K562 (cell line): ENCODE data around the gene OLFML1. TPM values are rescaled to one million over a fixed set of nuclear protein-coding genes. Genes with fewer than 3 reads are reported as not detected.

ENCODE experiments used
- ETV6 ChIP-seq, 3 experiments: fragments of 150-350 bp in 1 of 3; sonication (generic) in 1 of 3; formaldehyde crosslinking in 1 of 3; IDR thresholded peaks; 2 replicates each; pipeline versions ENCODE4 v1.6.1 to v1.8.0; 2014 to 2022; ENCODE audit warnings: borderline replicate concordance in 2 of 3, low read depth in 2 of 3, antibody characterized with exemption in 1 of 3, low read length in 1 of 3, mild to moderate bottlenecking in 1 of 3, missing genetic modification reagents in 1 of 3
- OTX1 ChIP-seq: fragments of 450-650 bp; formaldehyde crosslinking; IDR thresholded peaks from 2 replicates; pipeline ENCODE4 v1.4.0; 2022; ENCODE audit warnings: mild to moderate bottlenecking
- PCBP1 ChIP-seq: fragments of 200-400 bp; formaldehyde crosslinking; IDR thresholded peaks from 2 replicates; pipeline ENCODE4 v1.6.1; 2018; ENCODE audit warnings: mild to moderate bottlenecking, low read depth, low read length; ENCODE audit not compliant: poor library complexity, severe bottlenecking
- PTRF ChIP-seq: fragments of 450-650 bp; IDR thresholded peaks from 2 replicates; pipeline ENCODE4 v1.6.1; 2016; ENCODE audit warnings: mild to moderate bottlenecking, missing genetic modification characterization, missing compliant biosample characterization
- RBFOX2 ChIP-seq: fragments of 200-400 bp; formaldehyde crosslinking; IDR thresholded peaks from 2 replicates; pipeline ENCODE4 v1.6.1; 2017; ENCODE audit warnings: low read depth, mild to moderate bottlenecking, low read length, moderate library complexity
- TAL1 ChIP-seq: fragments of 450-650 bp; IDR thresholded peaks from 2 replicates; pipeline ENCODE4 v1.6.1; 2016; ENCODE audit warnings: mild to moderate bottlenecking
- ZNF511 ChIP-seq: sonication (generic); formaldehyde crosslinking; IDR thresholded peaks from 2 replicates; pipeline ENCODE4 v1.8.0; 2022; ENCODE audit warnings: mild to moderate bottlenecking, missing genetic modification reagents
- ZNF707 ChIP-seq: fragments of 250-450 bp; sonication (Bioruptor Pico); conservative IDR thresholded peaks from 2 replicates; pipeline ENCODE4 v1.8.0; 2022; ENCODE audit warnings: inconsistent platforms, mild to moderate bottlenecking, moderate library complexity
- polyA plus RNA-seq, 8 experiments: library from polyadenylated mRNA; depleted of rRNA in 4 of 8; stranded (reverse) in 5 of 8; unstranded in 3 of 8; fragments of >200 nt; fragmentation: Nextera tagmentation in 2 of 8; fragmentation: Illumina TruSeq in 1 of 8; extraction: Ambion mirVana in 2 of 8; extraction: Trizol in 1 of 8; gene quantifications; 2 replicates each; pipeline versions ENCODE4 v1.2.1 to v1.2.3, GENCODE V29; 2011 to 2014; ENCODE audit warnings: inconsistent platforms in 1 of 8, missing spikeins in 1 of 8
- total RNA-seq, 7 experiments: library from RNA; depleted of rRNA in 6 of 7; stranded (reverse); fragments of >200 nt in 6 of 7; fragmentation: Illumina TruSeq in 2 of 7; extraction: Trizol in 2 of 7; gene quantifications; 2 replicates each; pipeline versions ENCODE4 v1.2.1 to v1.2.3, GENCODE V29; 2011 to 2021; ENCODE audit warnings: low replicate concordance in 1 of 7
- TF ChIP-seq, protein P1 (sequence below): fragments of 250-450 bp; sonication (Bioruptor Pico); IDR thresholded peaks from 2 replicates; pipeline ENCODE4 v1.5.0; 2022; ENCODE audit warnings: mild to moderate bottlenecking
- TF ChIP-seq, protein P2 (sequence below), 3 experiments: fragments of 200-800 bp in 1 of 3; fragments of 250-450 bp in 1 of 3; fragments of 450-650 bp in 1 of 3; sonication (Bioruptor Pico) in 1 of 3; sonication (Bioruptor generic) in 1 of 3; formaldehyde crosslinking in 1 of 3; IDR thresholded peaks; 2 replicates each; pipeline versions ENCODE4 v1.6.1 to v1.8.0; 2016 to 2022; ENCODE audit warnings: mild to moderate bottlenecking in 2 of 3, missing genetic modification characterization in 2 of 3, missing compliant biosample characterization in 1 of 3, moderate library complexity in 1 of 3

The OLFML1 gene
- total and polyA plus RNA-seq, 9 of the 15 experiments (the other 6 are each of a cell fraction or from before 2014, with no cell fraction given) = not detected

DNA sequence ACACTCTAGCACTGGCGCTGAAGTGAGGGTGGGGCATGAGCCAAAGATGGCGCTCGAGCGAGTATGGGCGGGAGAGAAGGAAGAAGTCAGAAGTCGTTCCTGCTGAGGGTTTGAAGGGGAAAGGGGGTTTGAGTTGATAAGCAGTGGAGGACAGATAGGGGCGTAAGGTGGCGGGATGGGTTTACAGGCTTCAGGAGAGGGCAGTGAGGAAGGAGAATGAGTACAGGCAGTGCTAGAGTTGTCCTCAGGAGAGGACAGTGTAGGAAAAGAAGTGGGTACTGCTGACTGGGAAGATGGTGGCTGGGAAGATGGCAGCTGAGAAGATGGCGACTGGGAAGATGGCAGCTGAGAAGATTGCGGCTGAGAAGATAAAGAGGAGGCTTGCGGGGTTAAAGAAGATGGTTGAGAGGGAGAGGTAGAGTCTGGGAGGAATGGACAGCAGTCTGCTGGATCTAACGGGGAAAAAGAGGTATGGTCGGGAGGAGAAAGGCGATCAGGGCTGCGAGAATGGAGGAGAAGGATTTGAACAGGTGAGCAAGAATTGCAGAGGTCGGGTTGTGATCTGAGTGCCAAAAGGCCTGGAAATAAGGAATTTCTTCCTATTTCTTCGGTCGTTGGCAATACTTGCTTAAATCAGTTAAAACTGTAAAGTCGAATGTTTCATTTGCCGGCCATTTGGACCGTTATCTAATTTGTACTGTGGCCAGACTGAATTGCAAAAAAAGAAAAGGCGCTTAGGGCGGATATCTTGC, 33.7 kb downstream of the OLFML1 start (continued):
- TF ChIP-seq, protein P1, sequence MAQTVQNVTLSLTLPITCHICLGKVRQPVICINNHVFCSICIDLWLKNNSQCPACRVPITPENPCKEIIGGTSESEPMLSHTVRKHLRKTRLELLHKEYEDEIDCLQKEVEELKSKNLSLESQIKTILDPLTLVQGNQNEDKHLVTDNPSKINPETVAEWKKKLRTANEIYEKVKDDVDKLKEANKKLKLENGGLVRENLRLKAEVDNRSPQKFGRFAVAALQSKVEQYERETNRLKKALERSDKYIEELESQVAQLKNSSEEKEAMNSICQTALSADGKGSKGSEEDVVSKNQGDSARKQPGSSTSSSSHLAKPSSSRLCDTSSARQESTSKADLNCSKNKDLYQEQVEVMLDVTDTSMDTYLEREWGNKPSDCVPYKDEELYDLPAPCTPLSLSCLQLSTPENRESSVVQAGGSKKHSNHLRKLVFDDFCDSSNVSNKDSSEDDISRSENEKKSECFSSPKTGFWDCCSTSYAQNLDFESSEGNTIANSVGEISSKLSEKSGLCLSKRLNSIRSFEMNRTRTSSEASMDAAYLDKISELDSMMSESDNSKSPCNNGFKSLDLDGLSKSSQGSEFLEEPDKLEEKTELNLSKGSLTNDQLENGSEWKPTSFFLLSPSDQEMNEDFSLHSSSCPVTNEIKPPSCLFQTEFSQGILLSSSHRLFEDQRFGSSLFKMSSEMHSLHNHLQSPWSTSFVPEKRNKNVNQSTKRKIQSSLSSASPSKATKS = no peak
- TF ChIP-seq TAL1 (no peak), RBFOX2 (no peak), OTX1 (CRISPR knock-in tag) (peak; percentile 66; the same call in 1 of the 2 replicates), ZNF511 (CRISPR knock-in tag) (no peak), ZNF707 (CRISPR knock-in tag) (no peak), PTRF (no peak), PCBP1 (no peak), ETV6 (IDR thresholded peaks at IDR 0.05; ENCODE audit: borderline replicate concordance in 1 of 2, low read depth in 2 of 2, low read length in 1 of 2) (no peak), ETV6 (CRISPR knock-in tag; IDR thresholded peaks at IDR 0.05; ENCODE audit: borderline replicate concordance) (no peak)
- TF ChIP-seq, protein P2, sequence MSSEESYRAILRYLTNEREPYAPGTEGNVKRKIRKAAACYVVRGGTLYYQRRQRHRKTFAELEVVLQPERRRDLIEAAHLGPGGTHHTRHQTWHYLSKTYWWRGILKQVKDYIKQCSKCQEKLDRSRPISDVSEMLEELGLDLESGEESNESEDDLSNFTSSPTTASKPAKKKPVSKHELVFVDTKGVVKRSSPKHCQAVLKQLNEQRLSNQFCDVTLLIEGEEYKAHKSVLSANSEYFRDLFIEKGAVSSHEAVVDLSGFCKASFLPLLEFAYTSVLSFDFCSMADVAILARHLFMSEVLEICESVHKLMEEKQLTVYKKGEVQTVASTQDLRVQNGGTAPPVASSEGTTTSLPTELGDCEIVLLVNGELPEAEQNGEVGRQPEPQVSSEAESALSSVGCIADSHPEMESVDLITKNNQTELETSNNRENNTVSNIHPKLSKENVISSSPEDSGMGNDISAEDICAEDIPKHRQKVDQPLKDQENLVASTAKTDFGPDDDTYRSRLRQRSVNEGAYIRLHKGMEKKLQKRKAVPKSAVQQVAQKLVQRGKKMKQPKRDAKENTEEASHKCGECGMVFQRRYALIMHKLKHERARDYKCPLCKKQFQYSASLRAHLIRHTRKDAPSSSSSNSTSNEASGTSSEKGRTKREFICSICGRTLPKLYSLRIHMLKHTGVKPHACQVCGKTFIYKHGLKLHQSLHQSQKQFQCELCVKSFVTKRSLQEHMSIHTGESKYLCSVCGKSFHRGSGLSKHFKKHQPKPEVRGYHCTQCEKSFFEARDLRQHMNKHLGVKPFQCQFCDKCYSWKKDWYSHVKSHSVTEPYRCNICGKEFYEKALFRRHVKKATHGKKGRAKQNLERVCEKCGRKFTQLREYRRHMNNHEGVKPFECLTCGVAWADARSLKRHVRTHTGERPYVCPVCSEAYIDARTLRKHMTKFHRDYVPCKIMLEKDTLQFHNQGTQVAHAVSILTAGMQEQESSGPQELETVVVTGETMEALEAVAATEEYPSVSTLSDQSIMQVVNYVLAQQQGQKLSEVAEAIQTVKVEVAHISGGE (CRISPR knock-in tag; IDR thresholded peaks at IDR 0.05) = 0 out of 6 replicates have a peak, but pooled peaks of 1 of the 3 experiments have one; percentile 15
